PFSK-1 (cell line): ENCODE measurements around the gene KCNJ6.

Source experiments
- FOXP2 ChIP-seq: optimal IDR thresholded peaks from 2 replicates; pipeline ENCODE3; 2011; ENCODE audit warnings: borderline replicate concordance, control low read depth, inconsistent platforms; ENCODE audit not compliant: insufficient read depth; ENCODE audit errors: extremely low read length, extremely low read depth
- POLR2AphosphoS5 ChIP-seq: IDR thresholded peaks from 2 replicates; pipeline ENCODE4 v1.6.1; 2012; ENCODE audit warnings: low read depth, mild to moderate bottlenecking, control low read depth, low read length, moderate library complexity
- SIN3A ChIP-seq: IDR thresholded peaks from 2 replicates; pipeline ENCODE4 v1.6.1; 2012; ENCODE audit warnings: mild to moderate bottlenecking, low read length, moderate library complexity, borderline replicate concordance; ENCODE audit not compliant: insufficient read depth
- TAF1 ChIP-seq: IDR thresholded peaks from 2 replicates; pipeline ENCODE4 v1.6.1; 2012; ENCODE audit warnings: low read length, control low read depth, borderline replicate concordance; ENCODE audit not compliant: insufficient read depth
- TF ChIP-seq, protein P1 (sequence below), 2 experiments: IDR thresholded peaks; 2 replicates each; pipeline versions ENCODE4 v1.6.1 to v1.8.0; 2011 to 2012; ENCODE audit warnings: low read depth in 2 of 2, low read length in 2 of 2, control low read depth in 1 of 2, inconsistent platforms in 1 of 2, mild to moderate bottlenecking in 1 of 2, moderate library complexity in 1 of 2; ENCODE audit not compliant: insufficient read depth in 1 of 2

Gene KCNJ6

DNA sequence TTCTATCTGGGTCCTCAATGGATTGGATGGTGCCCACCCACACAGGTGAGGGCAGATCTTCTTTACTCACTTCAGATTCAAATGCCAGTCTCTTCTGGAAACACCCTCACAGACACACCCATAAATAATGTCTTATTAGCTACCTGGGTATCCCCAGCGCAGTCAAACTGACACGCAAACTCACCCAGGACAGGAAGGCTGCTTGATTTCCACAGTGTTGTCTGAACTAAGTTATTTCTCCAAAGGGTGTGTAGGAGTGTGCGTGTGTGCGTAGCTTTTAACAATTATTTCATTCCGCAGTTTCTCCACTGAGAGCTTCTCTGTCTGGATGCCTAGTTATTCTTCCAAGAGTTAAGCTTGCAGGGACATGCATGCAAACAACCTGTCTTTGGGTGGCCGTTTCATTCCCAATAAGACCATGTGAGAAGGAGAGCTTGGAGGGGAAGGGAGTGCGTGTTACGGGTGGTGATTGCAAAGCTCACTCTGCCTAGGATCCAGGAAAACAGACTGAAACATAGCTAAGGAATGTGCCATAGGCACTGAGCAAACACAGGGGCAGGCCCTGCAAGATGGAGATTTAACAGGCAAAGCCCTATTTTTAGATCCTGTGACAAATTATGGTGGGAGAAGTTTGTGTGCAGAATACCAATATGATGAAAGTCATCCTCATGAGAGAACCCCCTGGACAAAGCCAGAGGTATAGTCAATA lies 280.0 kb downstream of the KCNJ6 start:
- TF ChIP-seq TAF1 (no peak), FOXP2 (no peak), POLR2AphosphoS5 (no peak), SIN3A (no peak)
- TF ChIP-seq, protein P1, sequence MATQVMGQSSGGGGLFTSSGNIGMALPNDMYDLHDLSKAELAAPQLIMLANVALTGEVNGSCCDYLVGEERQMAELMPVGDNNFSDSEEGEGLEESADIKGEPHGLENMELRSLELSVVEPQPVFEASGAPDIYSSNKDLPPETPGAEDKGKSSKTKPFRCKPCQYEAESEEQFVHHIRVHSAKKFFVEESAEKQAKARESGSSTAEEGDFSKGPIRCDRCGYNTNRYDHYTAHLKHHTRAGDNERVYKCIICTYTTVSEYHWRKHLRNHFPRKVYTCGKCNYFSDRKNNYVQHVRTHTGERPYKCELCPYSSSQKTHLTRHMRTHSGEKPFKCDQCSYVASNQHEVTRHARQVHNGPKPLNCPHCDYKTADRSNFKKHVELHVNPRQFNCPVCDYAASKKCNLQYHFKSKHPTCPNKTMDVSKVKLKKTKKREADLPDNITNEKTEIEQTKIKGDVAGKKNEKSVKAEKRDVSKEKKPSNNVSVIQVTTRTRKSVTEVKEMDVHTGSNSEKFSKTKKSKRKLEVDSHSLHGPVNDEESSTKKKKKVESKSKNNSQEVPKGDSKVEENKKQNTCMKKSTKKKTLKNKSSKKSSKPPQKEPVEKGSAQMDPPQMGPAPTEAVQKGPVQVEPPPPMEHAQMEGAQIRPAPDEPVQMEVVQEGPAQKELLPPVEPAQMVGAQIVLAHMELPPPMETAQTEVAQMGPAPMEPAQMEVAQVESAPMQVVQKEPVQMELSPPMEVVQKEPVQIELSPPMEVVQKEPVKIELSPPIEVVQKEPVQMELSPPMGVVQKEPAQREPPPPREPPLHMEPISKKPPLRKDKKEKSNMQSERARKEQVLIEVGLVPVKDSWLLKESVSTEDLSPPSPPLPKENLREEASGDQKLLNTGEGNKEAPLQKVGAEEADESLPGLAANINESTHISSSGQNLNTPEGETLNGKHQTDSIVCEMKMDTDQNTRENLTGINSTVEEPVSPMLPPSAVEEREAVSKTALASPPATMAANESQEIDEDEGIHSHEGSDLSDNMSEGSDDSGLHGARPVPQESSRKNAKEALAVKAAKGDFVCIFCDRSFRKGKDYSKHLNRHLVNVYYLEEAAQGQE (IDR thresholded peaks at IDR 0.05; ENCODE audit: insufficient read depth in 1 of 2, low read depth in 2 of 2, low read length in 2 of 2) = no peak

DNA sequence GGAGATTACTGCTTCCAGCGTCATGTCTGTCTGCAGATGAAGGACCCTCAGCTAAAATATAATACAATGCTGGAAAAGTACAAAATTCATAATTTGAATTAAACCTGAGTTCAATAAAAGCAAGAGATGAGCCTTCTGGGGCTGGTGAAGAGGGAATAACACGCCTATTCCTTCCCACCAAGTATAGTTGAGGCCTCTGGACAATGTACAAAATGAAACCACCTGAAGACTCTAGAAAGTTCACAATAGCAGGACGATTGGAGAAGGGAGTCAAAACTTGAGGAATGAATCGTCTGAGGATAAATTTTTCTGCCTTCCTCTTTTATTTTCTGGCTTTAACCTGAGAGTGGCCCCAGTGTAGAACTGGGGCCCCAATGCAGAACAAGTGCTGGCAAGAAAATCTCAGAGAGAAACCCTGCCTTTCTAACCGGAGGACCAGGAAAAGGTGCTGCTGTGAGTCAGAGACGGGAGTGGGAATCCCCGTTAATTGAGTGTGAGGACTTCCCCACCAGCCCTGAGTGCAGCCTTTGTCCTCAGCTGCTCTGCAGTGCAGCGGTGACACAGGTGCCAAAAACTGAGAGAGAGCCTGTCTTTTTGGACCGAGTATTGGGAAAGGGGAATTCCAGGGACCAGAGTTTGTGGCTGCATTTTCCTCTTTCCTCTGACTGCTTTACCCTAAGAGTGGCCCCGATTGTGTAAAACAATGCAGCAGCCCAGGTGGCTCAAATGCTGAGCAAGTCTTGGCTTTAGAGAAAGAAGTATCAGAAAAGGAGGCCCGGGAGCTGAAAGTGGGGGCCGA lies 284.7 kb downstream of the KCNJ6 start:
- TF ChIP-seq POLR2AphosphoS5 = no peak
- no peak for TF ChIP-seq SIN3A
- no peak for TF ChIP-seq FOXP2
- TF ChIP-seq, protein P1 (IDR thresholded peaks at IDR 0.05; ENCODE audit: insufficient read depth in 1 of 2, low read depth in 2 of 2, low read length in 2 of 2) = no peak
- TF ChIP-seq TAF1 = no peak

DNA sequence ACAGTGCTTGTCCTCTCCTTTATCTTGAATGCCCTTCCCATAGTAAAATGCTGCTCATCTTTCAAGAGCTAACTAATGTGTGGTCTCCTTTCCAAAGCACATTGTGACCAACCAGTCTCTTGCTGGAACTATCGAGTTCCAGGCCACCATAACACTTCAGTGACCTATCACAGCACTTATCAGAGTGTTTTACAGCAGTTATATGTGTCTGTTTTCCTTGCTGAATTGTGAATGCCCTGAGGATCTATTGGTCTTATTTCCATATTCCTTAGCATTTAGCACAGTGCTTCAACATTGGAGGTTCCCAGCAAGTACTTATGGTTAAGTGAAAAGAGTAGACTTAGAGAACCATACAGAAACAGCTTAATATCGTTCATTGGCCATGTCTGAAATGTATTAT lies 285.4 kb downstream of the KCNJ6 start:
- TF ChIP-seq TAF1 (no peak), SIN3A (no peak), FOXP2 (no peak), POLR2AphosphoS5 (no peak)
- TF ChIP-seq, protein P1 (IDR thresholded peaks at IDR 0.05; ENCODE audit: insufficient read depth in 1 of 2, low read depth in 2 of 2, low read length in 2 of 2) = no peak

DNA sequence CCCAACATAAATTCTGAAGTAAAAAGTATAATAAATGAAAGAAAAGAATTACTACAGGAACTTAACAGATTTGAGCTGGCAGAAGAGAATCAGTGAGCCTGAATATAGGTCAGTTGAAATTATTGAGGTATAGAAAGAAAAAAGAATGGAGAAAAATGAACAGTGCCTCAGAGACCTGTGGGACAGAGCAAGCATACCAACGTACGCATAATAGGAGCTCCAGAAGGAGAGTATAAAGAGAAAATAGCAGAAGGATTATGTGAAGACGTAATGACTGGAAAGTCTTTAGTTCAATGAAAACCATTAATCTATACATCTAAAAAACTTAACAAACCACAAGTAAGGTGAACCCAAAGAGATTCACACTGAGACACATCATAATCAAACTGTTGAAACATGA lies 287.9 kb downstream of the KCNJ6 start:
- TF ChIP-seq FOXP2 = no peak

DNA sequence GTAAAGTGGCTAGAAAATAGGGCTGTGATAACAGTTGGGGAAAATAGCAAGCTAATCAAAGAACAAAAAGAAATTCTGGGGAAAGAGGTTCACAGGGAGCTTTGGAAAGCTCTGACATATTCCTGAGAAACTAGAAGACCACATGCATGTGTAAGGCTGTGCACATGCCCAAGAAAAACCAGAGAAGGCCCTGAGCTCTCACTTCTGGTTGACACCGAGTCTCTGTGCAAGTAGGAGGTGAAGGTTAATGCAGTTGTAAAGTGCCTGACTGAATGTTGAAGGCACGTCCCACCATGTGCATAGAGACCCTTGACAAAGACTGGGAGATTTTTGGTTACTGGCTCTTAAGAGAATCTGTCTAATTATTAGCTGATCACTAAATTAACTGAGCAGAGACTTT lies 288.7 kb downstream of the KCNJ6 start:
- TF ChIP-seq, protein P1 (IDR thresholded peaks at IDR 0.05; ENCODE audit: insufficient read depth in 1 of 2, low read depth in 2 of 2, low read length in 2 of 2) = no peak
- no peak for TF ChIP-seq TAF1
- TF ChIP-seq FOXP2 = no peak
- TF ChIP-seq SIN3A = no peak
- TF ChIP-seq POLR2AphosphoS5 = no peak
